ENCODE results near the gene EXOC1L. TPM values are rescaled to one million over a fixed set of nuclear protein-coding genes. Genes with fewer than 3 reads are reported as not detected.
"Not testable (repeated sequence)": the region's sequence is repeated elsewhere in the genome, so short reads cannot be mapped to it uniquely, and the experiment has no call there.

Gene EXOC1L
- total RNA-seq, 1 experiment from 2014 or later = not detected

DNA sequence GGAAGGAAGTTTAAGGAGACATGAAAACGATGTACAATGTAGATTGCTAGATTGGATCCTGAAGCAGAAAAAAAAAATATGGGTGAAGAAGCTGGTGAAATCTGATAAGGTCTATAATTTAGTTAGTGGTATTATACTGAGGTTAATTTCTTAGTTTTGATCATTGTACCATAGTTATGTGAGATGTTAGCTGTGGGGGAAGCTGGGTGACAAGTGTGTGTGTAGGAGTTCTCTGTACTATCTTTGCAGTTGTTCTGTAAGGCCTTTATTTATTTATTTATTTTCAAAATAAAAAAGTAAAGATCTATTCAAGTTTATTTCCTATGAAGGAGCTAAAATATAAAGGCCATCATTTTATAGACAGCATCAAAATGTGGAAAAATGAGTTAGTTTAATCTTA lies 21.4 kb downstream of the EXOC1L start:
- no peak for DNase-seq (ENCODE audit: low read depth, low spot score)
- TF ChIP-seq POLR2AphosphoS5 (IDR thresholded peaks at IDR 0.05; ENCODE audit: low read depth, low read length) (no peak), REST (IDR thresholded peaks at IDR 0.05; ENCODE audit: insufficient read depth in 1 of 2, low read depth in 2 of 2, low read length in 1 of 2) (no peak), SIN3A (IDR thresholded peaks at IDR 0.05; ENCODE audit: borderline replicate concordance, insufficient read depth, low read depth, low read length) (no peak), TCF7L2 (IDR thresholded peaks at IDR 0.05; ENCODE audit: low read depth, low read length) (no peak)
- TF ChIP-seq, protein P1, sequence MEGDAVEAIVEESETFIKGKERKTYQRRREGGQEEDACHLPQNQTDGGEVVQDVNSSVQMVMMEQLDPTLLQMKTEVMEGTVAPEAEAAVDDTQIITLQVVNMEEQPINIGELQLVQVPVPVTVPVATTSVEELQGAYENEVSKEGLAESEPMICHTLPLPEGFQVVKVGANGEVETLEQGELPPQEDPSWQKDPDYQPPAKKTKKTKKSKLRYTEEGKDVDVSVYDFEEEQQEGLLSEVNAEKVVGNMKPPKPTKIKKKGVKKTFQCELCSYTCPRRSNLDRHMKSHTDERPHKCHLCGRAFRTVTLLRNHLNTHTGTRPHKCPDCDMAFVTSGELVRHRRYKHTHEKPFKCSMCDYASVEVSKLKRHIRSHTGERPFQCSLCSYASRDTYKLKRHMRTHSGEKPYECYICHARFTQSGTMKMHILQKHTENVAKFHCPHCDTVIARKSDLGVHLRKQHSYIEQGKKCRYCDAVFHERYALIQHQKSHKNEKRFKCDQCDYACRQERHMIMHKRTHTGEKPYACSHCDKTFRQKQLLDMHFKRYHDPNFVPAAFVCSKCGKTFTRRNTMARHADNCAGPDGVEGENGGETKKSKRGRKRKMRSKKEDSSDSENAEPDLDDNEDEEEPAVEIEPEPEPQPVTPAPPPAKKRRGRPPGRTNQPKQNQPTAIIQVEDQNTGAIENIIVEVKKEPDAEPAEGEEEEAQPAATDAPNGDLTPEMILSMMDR (IDR thresholded peaks at IDR 0.05) = no peak
- H3K27ac ChIP-seq (ENCODE audit: low read length) = no peak overlapping the region
- H3K36me3 ChIP-seq (ENCODE audit: control insufficient read depth, insufficient read depth, low read length) = no peaks in the 10 kb centered on the region
- no peaks in the 10 kb centered on the region for H3K9me3 ChIP-seq (ENCODE audit: control insufficient read depth, insufficient read depth, low read depth, low read length)
- in situ Hi-C loops (cut with HindIII; ENCODE audit: low pct_unique_long_range_greater_than_20kb, low sequenced_read_pairs) = no loop called here
- no peak for ATAC-seq
- ChIA-PET CTCF (no interaction called here), POLR2A (no interaction called here)
- no peaks in the 10 kb centered on the region for H3K4me1 ChIP-seq (ENCODE audit: control insufficient read depth, insufficient read depth, low read length)
- no peaks in the 10 kb centered on the region for H3K27me3 ChIP-seq (ENCODE audit: control insufficient read depth, insufficient read depth, low read length)
- H3K4me3 ChIP-seq (ENCODE audit: low read depth in 2 of 2, low read length in 2 of 2) = no peak overlapping the region
- BruUV-seq (replicated peaks) = no TSS peak
- intact Hi-C loops (cut with micrococcal nuclease; ENCODE audit: unreplicated experiment) = no loop called here

- BruUV-seq (replicated peaks); H3K4me3 ChIP-seq (ENCODE audit: low read depth in 2 of 2, low read length in 2 of 2); H3K9me3 ChIP-seq (ENCODE audit: control insufficient read depth, insufficient read depth, low read depth, low read length); POLR2A ChIA-PET; CTCF ChIA-PET; DNase-seq (ENCODE audit: low read depth, low spot score); in situ Hi-C loops (cut with HindIII; ENCODE audit: low pct_unique_long_range_greater_than_20kb, low sequenced_read_pairs); H3K27ac ChIP-seq (ENCODE audit: low read length); ATAC-seq; intact Hi-C loops (cut with micrococcal nuclease; ENCODE audit: unreplicated experiment); H3K4me1 ChIP-seq (ENCODE audit: control insufficient read depth, insufficient read depth, low read length); H3K27me3 ChIP-seq (ENCODE audit: control insufficient read depth, insufficient read depth, low read length); H3K36me3 ChIP-seq (ENCODE audit: control insufficient read depth, insufficient read depth, low read length): not testable (repeated sequence)
These were observed 22.0 kb downstream of the EXOC1L start for GRCh38 chr4:55841373-55842239.

DNA sequence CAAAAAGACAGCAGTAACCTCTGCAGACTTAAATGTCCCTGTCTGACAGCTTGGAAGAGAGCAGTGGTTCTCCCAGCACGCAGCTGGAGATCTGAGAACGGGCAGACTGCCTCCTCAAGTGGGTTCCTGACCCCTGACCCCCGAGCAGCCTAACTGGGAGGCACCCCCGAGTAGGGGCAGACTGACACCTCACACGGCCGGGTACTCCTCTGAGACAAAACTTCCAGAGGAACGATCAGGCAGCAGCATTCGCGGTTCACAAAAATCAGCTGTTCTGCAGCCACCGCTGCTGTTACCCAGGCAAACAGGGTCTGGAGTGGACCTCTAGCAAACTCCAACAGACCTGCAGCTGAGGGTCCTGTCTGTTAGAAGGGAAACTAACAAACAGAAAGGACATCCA lies 22.7 kb downstream of the EXOC1L start:
- H3K27me3 ChIP-seq (ENCODE audit: control insufficient read depth, insufficient read depth, low read length); H3K9me3 ChIP-seq (ENCODE audit: control insufficient read depth, insufficient read depth, low read depth, low read length); CTCF ChIA-PET; DNase-seq (ENCODE audit: low read depth, low spot score); in situ Hi-C loops (cut with HindIII; ENCODE audit: low pct_unique_long_range_greater_than_20kb, low sequenced_read_pairs); POLR2A ChIA-PET; intact Hi-C loops (cut with micrococcal nuclease; ENCODE audit: unreplicated experiment); H3K36me3 ChIP-seq (ENCODE audit: control insufficient read depth, insufficient read depth, low read length); H3K27ac ChIP-seq (ENCODE audit: low read length); ATAC-seq; BruUV-seq (replicated peaks); H3K4me3 ChIP-seq (ENCODE audit: low read depth in 2 of 2, low read length in 2 of 2); H3K4me1 ChIP-seq (ENCODE audit: control insufficient read depth, insufficient read depth, low read length): not testable (repeated sequence)

Measured in Panc1 (cell line).